Caco-2 (cell line): ENCODE results near the gene COX7A2L. TPM values are rescaled to one million over a fixed set of nuclear protein-coding genes. Genes with fewer than 3 reads are reported as not detected.

ENCODE experiments used
- BruUV-seq: library from RNA; stranded (reverse); fragments of 400-500 nt; replicated peaks from 2 replicates; lab custom pipeline; 2021; lab: Mats Ljungman, UMichigan
- CTCF ChIA-PET: fragments of 300-600 bp; sonication (Branson Sonifier 250); formaldehyde crosslinking; loops from one replicate; lab custom pipeline; 2022; ENCODE audit warnings: antibody characterized with exemption; lab: Charles Lee
- POLR2A ChIA-PET: fragments of 300-600 bp; sonication (Branson Sonifier 250); formaldehyde crosslinking; loops from one replicate; lab custom pipeline; 2022; ENCODE audit warnings: antibody characterized with exemption; lab: Charles Lee
- DNase-seq, 2 experiments: peaks; one replicate each; pipeline versions ENCODE4 v3.0.0 to v3.0.0-alpha.2; 2020 to 2022
- H3K27me3 ChIP-seq: replicated peaks from 2 replicates; pipeline ENCODE4 v1.6.0; 2011; ENCODE audit warnings: low read length; ENCODE audit not compliant: control insufficient read depth, insufficient read depth
- H3K36me3 ChIP-seq: 2 replicates; pipeline ENCODE4 v1.5.1; 2011; ENCODE audit warnings: low read length; ENCODE audit not compliant: control insufficient read depth, insufficient read depth
- H3K4me1 ChIP-seq: fragments of 250-450 bp; sonication (Bioruptor Pico); 2 replicates; pipeline ENCODE4 v1.5.1; 2020; ENCODE audit warnings: mild to moderate bottlenecking
- H3K4me3 ChIP-seq: 2 replicates; pipeline ENCODE4 v1.5.1; 2011; ENCODE audit warnings: low read depth, mild to moderate bottlenecking, control low read depth, low read length
- H3K9me3 ChIP-seq: fragments of 250-450 bp; sonication (Bioruptor Pico); 2 replicates; pipeline ENCODE4 v1.5.1; 2020; ENCODE audit warnings: mild to moderate bottlenecking, moderate library complexity
- H3K27ac Mint-ChIP-seq: one replicate; pipeline ENCODE4 v1.8.0; 2022; ENCODE audit warnings: mixed read lengths; ENCODE audit not compliant: unreplicated experiment
- H3K27me3 Mint-ChIP-seq: one replicate; pipeline ENCODE4 v1.8.0; 2022; ENCODE audit warnings: mixed read lengths; ENCODE audit not compliant: insufficient read depth, unreplicated experiment
- H3K36me3 Mint-ChIP-seq: one replicate; pipeline ENCODE4 v1.8.0; 2022; ENCODE audit warnings: mild to moderate bottlenecking, mixed read lengths; ENCODE audit not compliant: insufficient read depth, unreplicated experiment
- H3K4me1 Mint-ChIP-seq: one replicate; pipeline ENCODE4 v1.8.0; 2022; ENCODE audit warnings: low read depth, mixed read lengths; ENCODE audit not compliant: unreplicated experiment
- H3K4me3 Mint-ChIP-seq: one replicate; pipeline ENCODE4 v1.8.0; 2022; ENCODE audit warnings: mild to moderate bottlenecking, moderate library complexity, mixed read lengths; ENCODE audit not compliant: unreplicated experiment
- H3K9me3 Mint-ChIP-seq: one replicate; pipeline ENCODE4 v1.8.0; 2022; ENCODE audit warnings: mixed read lengths; ENCODE audit not compliant: unreplicated experiment
- CTCF ChIP-seq, 2 experiments: fragments of 200-600 bp in 1 of 2; IDR thresholded peaks; 1 replicate in 1 of 2; 2 replicates in 1 of 2; pipeline versions ENCODE4 v1.5.1 to v1.8.0; 2011 to 2022; ENCODE audit warnings: antibody characterized with exemption in 1 of 2, control low read depth in 1 of 2, inconsistent platforms in 1 of 2, low read depth in 1 of 2, low read length in 1 of 2, mild to moderate bottlenecking in 1 of 2, moderate library complexity in 1 of 2; ENCODE audit not compliant: insufficient read depth in 1 of 2, severe bottlenecking in 1 of 2, unreplicated experiment in 1 of 2
- intact Hi-C: fragments of 100-400 bp; cut with micrococcal nuclease; formaldehyde crosslinking; loops from one replicate; pipeline ENCODE4 v1.10.0; 2022; ENCODE audit not compliant: unreplicated experiment
- total RNA-seq: library from RNA; stranded (reverse); gene quantifications from 2 replicates; pipeline ENCODE4 v1.2.3, GENCODE V29; 2022

The COX7A2L gene
- total RNA-seq, 1 experiment from 2014 or later = 125 TPM

DNA sequence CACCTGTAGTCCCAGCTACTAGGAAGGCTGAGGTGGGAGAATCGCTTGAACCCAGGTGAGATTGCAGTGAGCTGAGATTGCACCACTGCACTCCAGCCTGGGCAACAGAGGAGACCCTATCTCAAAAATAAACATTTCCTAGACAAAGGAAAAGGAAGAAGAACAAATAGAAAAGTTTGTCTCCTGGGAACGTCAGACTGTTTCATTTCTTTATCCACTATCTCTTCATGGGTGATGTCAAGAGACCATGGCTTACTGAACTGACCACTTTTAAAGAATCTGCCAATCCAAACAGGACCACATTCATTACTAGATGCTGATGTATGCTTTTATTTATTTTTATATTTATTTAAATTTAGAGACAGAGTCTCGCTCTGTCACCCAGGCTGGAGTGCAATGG, 26.8 kb downstream of the COX7A2L start:
- H3K4me1 Mint-ChIP-seq = no peaks in the 10 kb centered on the region
- no peaks in the 10 kb centered on the region for H3K27me3 Mint-ChIP-seq
- CTCF ChIA-PET = no interaction called here
- no peak overlapping the region for H3K27ac Mint-ChIP-seq
- no peak for TF ChIP-seq CTCF (IDR thresholded peaks at IDR 0.05; ENCODE audit: insufficient read depth in 1 of 2, low read depth in 1 of 2, low read length in 1 of 2, severe bottlenecking in 1 of 2, unreplicated experiment in 1 of 2)
- no peak for DNase-seq
- BruUV-seq = no TSS peak
- Histone ChIP-seq H3K9me3 (no peaks in the 10 kb centered on the region), H3K27me3 (no peaks in the 10 kb centered on the region), H3K4me3 (no peak overlapping the region), H3K36me3 (peaks cover 6% of the 10 kb centered on the region), H3K4me1 (no peaks in the 10 kb centered on the region)
- peaks cover 97% of the 10 kb centered on the region for H3K36me3 Mint-ChIP-seq
- no peak overlapping the region for H3K4me3 Mint-ChIP-seq
- intact Hi-C loops = no loop called here
- POLR2A ChIA-PET = no interaction called here
- H3K9me3 Mint-ChIP-seq = no peaks in the 10 kb centered on the region

GRCh38 chr2:42333579-42333978, 27.4 kb downstream of the COX7A2L start:
- ChIA-PET CTCF (no interaction called here), POLR2A (no interaction called here)
- Mint-ChIP-seq H3K4me1 (no peaks in the 10 kb centered on the region), H3K27me3 (no peaks in the 10 kb centered on the region), H3K4me3 (no peak overlapping the region), H3K27ac (no peak overlapping the region), H3K36me3 (peaks cover 100% of the 10 kb centered on the region), H3K9me3 (no peaks in the 10 kb centered on the region)
- Histone ChIP-seq H3K4me3 (no peak overlapping the region), H3K4me1 (no peaks in the 10 kb centered on the region), H3K27me3 (no peaks in the 10 kb centered on the region), H3K36me3 (peaks cover 5% of the 10 kb centered on the region), H3K9me3 (no peaks in the 10 kb centered on the region)
- intact Hi-C loops = no loop called here
- no peak for DNase-seq
- no peak for TF ChIP-seq CTCF (IDR thresholded peaks at IDR 0.05; ENCODE audit: insufficient read depth in 1 of 2, low read depth in 1 of 2, low read length in 1 of 2, severe bottlenecking in 1 of 2, unreplicated experiment in 1 of 2)
- no TSS peak for BruUV-seq

DNA sequence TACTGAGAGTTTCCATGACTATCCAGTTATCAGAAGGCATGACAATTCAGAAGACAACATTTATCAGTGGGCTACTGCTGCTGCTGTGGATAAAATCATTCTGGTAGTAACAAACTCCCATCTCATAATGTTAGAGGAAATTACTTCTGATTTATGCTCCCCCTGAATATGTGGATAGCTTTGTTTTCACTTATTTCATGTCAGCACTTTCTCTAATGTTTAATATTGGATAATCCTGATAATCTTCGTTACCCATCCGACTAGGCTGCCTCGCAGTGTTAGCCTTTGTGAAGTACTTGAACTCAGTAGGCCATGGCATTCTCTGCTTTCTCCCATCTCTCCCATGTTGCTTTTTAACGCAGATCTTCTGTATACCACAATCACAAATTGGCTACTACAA, 28.4 kb downstream of the COX7A2L start:
- Histone ChIP-seq H3K27me3 (no peaks in the 10 kb centered on the region), H3K4me3 (no peak overlapping the region), H3K9me3 (no peaks in the 10 kb centered on the region), H3K36me3 (peaks cover 5% of the 10 kb centered on the region), H3K4me1 (no peaks in the 10 kb centered on the region)
- Mint-ChIP-seq H3K9me3 (no peaks in the 10 kb centered on the region), H3K4me1 (no peaks in the 10 kb centered on the region), H3K27ac (no peak overlapping the region), H3K27me3 (no peaks in the 10 kb centered on the region), H3K4me3 (no peak overlapping the region), H3K36me3 (peaks cover 96% of the 10 kb centered on the region)
- intact Hi-C loops = no loop called here
- TF ChIP-seq CTCF (IDR thresholded peaks at IDR 0.05; ENCODE audit: insufficient read depth in 1 of 2, low read depth in 1 of 2, low read length in 1 of 2, severe bottlenecking in 1 of 2, unreplicated experiment in 1 of 2) = no peak
- ChIA-PET POLR2A (no interaction called here), CTCF (no interaction called here)
- BruUV-seq = no TSS peak
- DNase-seq = no peak
